Coronary artery (tissue), 2 donors: ENCODE data around the gene GMDS.

Source experiments
- DNase-seq: peaks from one replicate; pipeline ENCODE4 v3.0.0-alpha.2; 2017; ENCODE audit warnings: low spot score
- H3K27ac ChIP-seq, 2 donors: fragments of 200-600 bp; sonication (generic); one replicate each; pipeline ENCODE4 v1.5.1; 2016 to 2019
- H3K4me3 ChIP-seq: fragments of 200-600 bp; sonication (generic); 2 replicates; pipeline ENCODE4 v1.5.1; 2016; ENCODE audit warnings: mild to moderate bottlenecking, moderate library complexity
- TF ChIP-seq, protein P1 (sequence below): fragments of 200-600 bp; sonication (generic); IDR thresholded peaks from one replicate; pipeline ENCODE4 v1.5.1; 2019; ENCODE audit warnings: antibody characterized with exemption

GMDS gene

DNA sequence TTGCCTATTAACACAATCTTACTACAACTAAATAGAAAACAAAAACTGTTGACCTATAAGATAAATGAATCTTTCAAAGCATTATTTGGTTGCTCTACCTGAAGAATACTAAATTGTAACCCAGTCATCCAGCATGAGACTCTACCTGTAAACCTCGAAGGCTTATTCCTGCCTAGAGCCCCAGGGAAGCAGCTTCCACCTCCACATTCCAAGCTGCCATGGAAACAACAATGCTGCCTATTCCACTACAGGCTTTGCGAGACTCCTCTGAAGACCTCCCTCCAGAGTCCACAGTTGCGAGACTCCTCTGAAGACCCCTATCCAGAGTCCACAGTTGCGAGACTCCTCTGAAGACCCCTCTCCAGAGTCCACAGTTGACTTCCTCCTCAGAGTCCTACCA, 15.7 kb downstream of the GMDS start:
- TF ChIP-seq, protein P1, sequence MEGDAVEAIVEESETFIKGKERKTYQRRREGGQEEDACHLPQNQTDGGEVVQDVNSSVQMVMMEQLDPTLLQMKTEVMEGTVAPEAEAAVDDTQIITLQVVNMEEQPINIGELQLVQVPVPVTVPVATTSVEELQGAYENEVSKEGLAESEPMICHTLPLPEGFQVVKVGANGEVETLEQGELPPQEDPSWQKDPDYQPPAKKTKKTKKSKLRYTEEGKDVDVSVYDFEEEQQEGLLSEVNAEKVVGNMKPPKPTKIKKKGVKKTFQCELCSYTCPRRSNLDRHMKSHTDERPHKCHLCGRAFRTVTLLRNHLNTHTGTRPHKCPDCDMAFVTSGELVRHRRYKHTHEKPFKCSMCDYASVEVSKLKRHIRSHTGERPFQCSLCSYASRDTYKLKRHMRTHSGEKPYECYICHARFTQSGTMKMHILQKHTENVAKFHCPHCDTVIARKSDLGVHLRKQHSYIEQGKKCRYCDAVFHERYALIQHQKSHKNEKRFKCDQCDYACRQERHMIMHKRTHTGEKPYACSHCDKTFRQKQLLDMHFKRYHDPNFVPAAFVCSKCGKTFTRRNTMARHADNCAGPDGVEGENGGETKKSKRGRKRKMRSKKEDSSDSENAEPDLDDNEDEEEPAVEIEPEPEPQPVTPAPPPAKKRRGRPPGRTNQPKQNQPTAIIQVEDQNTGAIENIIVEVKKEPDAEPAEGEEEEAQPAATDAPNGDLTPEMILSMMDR, result no peak
- no peak overlapping the region for H3K27ac ChIP-seq
- DNase-seq, result no peak

GRCh38 chr6:2229039-2229438, 16.4 kb downstream of the GMDS start:
- Histone ChIP-seq H3K4me3 (no peak overlapping the region), H3K27ac (no peak overlapping the region)
- TF ChIP-seq, protein P1, result no peak
- no peak for DNase-seq

More for the DNA sequence above, 15.7 kb downstream of the GMDS start:
- H3K4me3 ChIP-seq, result no peak overlapping the region

DNA sequence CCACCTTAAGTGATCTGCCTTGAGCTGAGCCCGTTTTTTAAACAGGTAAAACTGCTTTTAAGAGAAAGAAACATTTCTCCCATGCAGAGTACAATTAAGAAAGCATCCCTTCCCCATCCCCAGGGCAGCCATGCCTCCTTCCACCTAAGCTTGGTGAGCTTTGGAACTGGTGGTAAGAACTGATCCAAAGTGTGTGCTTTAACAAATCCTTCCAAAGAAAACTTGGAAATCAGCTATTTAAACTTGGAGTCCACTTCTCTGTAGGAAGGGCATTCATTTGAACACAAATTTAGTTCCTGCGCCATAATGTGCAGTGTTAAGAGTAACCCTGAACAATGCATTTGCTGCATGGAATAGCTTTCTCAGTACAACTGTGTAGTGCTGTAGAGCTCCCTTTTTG, 17.0 kb downstream of the GMDS start:
- H3K27ac ChIP-seq, result no peak overlapping the region
- no peak overlapping the region for H3K4me3 ChIP-seq
- no peak for DNase-seq
- TF ChIP-seq, protein P1, result no peak

DNA sequence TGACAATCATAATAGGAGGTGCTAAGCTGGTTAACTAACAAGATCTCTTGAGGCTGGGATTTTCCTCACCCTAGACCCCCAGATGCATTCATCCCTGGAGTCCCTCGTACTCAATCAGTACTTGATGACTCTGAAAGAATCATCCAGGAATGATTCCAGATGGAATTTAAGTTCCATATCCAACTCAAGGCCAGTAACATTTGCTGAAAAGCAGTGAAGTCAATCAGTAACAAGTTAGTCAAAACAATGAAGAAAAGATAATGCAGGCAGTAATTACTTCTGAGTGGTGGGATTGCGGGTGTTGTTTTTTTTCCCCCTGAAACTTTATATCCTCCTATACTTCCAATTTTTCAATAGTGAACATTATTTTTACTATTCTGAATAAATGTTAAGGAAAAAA, 18.6 kb downstream of the GMDS start:
- Histone ChIP-seq H3K4me3 (no peak overlapping the region), H3K27ac (no peak overlapping the region)
- DNase-seq, result no peak
- TF ChIP-seq, protein P1, result no peak

GRCh38 chr6:2225422-2226392, 19.7 kb downstream of the GMDS start:
- Histone ChIP-seq H3K27ac (no peak overlapping the region), H3K4me3 (no peak overlapping the region)
- TF ChIP-seq, protein P1, result no peak
- no peak for DNase-seq

DNA sequence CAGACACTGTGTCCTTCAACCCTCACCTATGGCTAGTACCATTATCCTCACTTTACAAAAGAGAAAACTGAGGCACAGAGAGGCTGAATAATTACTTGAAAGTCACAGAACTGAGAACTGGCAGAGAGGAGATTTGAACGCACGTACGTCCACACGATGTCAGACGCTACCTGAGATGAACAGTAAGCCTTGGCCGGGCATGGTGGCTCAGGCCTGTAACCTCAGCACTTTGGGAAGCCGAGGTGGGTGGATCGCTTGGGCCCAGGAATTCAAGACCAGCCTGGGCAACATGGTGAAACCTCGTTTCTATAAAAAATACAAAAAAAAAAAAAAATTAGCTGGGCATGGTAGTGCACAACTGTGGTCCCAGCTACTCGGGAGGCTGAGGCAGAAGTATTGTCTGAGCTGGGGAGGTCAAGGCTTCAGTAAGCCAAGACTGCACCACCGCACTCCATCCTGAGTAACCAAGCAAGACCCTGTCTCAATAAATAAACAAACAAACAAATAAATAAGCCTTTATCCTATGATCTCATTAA, 20.5 kb downstream of the GMDS start:
- TF ChIP-seq, protein P1, result no peak
- Histone ChIP-seq H3K27ac (no peak overlapping the region), H3K4me3 (no peak overlapping the region)
- no peak for DNase-seq
